ENCODE measurements around the gene TRIO.
A peak's percentile ranks its signal among the peaks of the same experiment; 100 is the strongest.

TRIO gene

DNA sequence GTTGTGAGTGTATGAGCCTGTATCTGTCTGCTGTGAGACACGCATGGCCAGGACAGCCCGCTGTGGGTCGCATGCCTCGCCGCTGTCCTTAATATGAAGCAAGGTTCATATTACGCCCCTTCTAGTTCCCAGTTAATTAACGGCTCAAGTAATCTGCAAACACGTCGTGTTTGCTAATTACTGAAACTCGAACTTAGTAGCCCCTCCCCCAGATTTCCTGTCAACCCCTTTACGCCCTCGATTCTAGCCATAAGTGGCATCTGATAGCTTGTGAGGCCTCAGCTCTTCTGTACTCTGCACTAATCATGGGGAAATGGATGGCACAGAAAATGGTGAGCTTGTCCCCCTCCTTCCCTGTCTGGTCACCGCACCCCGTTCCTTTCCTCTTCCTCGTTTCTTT lies 321.5 kb downstream of the TRIO start:
- no peaks in the 10 kb centered on the region for H3K36me3 ChIP-seq
- no peaks in the 10 kb centered on the region for H3K9me3 ChIP-seq
- peak overlapping the region; percentile 77 for H3K27ac ChIP-seq
- no peaks in the 10 kb centered on the region for H3K27me3 ChIP-seq
- H3K4me3 ChIP-seq (ENCODE audit: low read depth in 1 of 2, low read length in 1 of 2), result peak overlapping the region; percentile 4 to 32
- H3K4me1 ChIP-seq (ENCODE audit: control insufficient read depth in 1 of 2, insufficient read depth in 1 of 2, low read depth in 1 of 2, low read length in 1 of 2), result peaks cover 26 to 27% of the 10 kb centered on the region in 2 experiments
- TF ChIP-seq CTCF (IDR thresholded peaks at IDR 0.05), result no peak

DNA sequence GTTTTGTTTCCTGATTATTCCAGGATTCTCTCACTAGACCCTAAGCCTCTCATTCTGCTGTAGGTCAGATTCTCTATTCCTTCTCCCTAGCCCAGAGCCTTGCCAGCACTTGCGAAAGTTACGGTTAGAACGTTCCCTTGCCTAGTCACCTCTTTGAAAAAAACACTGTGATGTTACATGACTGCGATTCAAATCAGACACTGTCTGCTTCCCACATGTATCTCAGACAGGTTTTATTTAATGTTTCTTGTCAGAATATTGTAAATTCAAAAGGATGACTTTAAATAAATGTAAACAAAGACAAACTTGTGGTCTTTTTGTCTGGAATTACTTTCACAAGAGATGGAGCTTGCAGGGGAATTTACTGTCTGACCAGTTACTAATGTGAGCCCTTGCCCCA lies 322.0 kb downstream of the TRIO start:
- no peak for TF ChIP-seq CTCF (IDR thresholded peaks at IDR 0.05)
- Histone ChIP-seq H3K9me3 (no peaks in the 10 kb centered on the region), H3K27ac (peak overlapping the region; percentile 77), H3K4me3 (ENCODE audit: low read depth in 1 of 2, low read length in 1 of 2) (peak overlapping the region; percentile 4 to 32), H3K4me1 (ENCODE audit: control insufficient read depth in 1 of 2, insufficient read depth in 1 of 2, low read depth in 1 of 2, low read length in 1 of 2) (peaks cover 26 to 27% of the 10 kb centered on the region in 2 experiments), H3K27me3 (no peaks in the 10 kb centered on the region), H3K36me3 (no peaks in the 10 kb centered on the region)

DNA sequence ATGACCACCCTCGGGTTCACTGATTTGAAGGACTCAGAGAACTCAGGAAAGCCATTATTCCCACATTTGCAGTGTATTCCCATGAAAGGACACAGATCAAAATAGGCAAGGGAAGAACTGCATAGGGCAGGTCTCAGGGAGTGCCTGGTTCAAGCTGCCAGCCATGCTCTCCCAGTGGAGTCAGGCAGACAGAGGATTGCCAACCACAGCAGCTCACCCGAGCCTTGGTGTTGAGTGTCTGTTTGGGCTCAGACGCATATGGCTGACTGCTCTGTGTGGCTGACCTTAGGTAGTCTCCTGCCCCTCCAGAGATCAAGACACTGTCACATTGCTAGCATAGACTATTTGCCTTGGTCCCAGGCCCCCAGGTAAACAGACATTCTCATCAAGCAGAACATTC lies 322.6 kb downstream of the TRIO start:
- H3K36me3 ChIP-seq, result no peaks in the 10 kb centered on the region
- H3K4me3 ChIP-seq (ENCODE audit: low read depth in 1 of 2, low read length in 1 of 2), result no peak overlapping the region
- H3K4me1 ChIP-seq (ENCODE audit: control insufficient read depth in 1 of 2, insufficient read depth in 1 of 2, low read depth in 1 of 2, low read length in 1 of 2), result peaks cover 26 to 27% of the 10 kb centered on the region in 2 experiments
- no peaks in the 10 kb centered on the region for H3K27me3 ChIP-seq
- no peak for TF ChIP-seq CTCF (IDR thresholded peaks at IDR 0.05)
- H3K9me3 ChIP-seq, result no peaks in the 10 kb centered on the region
- H3K27ac ChIP-seq, result no peak overlapping the region

- Histone ChIP-seq H3K27ac (no peak overlapping the region), H3K4me3 (ENCODE audit: low read depth in 1 of 2, low read length in 1 of 2) (no peak overlapping the region), H3K4me1 (ENCODE audit: control insufficient read depth in 1 of 2, insufficient read depth in 1 of 2, low read depth in 1 of 2, low read length in 1 of 2) (peaks cover 26 to 27% of the 10 kb centered on the region in 2 experiments), H3K27me3 (no peaks in the 10 kb centered on the region), H3K36me3 (no peaks in the 10 kb centered on the region), H3K9me3 (no peaks in the 10 kb centered on the region)
- no peak for TF ChIP-seq CTCF (IDR thresholded peaks at IDR 0.05)
Observed at GRCh38 chr5:14467251-14467650, 324.1 kb downstream of the TRIO start.

GRCh38 chr5:14467886-14468285 lies 324.7 kb downstream of the TRIO start:
- no peaks in the 10 kb centered on the region for H3K27me3 ChIP-seq
- no peak overlapping the region for H3K27ac ChIP-seq
- peaks cover 26 to 27% of the 10 kb centered on the region in 2 experiments for H3K4me1 ChIP-seq (ENCODE audit: control insufficient read depth in 1 of 2, insufficient read depth in 1 of 2, low read depth in 1 of 2, low read length in 1 of 2)
- no peaks in the 10 kb centered on the region for H3K9me3 ChIP-seq
- no peak for TF ChIP-seq CTCF (IDR thresholded peaks at IDR 0.05)
- H3K36me3 ChIP-seq, result no peaks in the 10 kb centered on the region
- H3K4me3 ChIP-seq (ENCODE audit: low read depth in 1 of 2, low read length in 1 of 2), result no peak overlapping the region

Data from neutrophil (primary cell).